SK-N-SH (cell line): ENCODE data around the gene NIPAL3. TPM values are rescaled to one million over a fixed set of nuclear protein-coding genes. Genes with fewer than 3 reads are reported as not detected.

Experiments
- CTCF ChIA-PET: fragments of 300-600, 350-600 bp; formaldehyde crosslinking; extraction: SDS; loops from one replicate; lab custom pipeline; 2021; lab: Yijun Ruan, JAX
- POLR2A ChIA-PET: fragments of 350-600 bp; sonication (Branson Sonifier 250); formaldehyde crosslinking; extraction: SDS; loops from one replicate; lab custom pipeline; 2020; ENCODE audit warnings: antibody characterized with exemption, inconsistent platforms; lab: Yijun Ruan, JAX
- DNase-seq: peaks from one replicate; pipeline ENCODE4 v3.0.0; 2012
- H2AFZ ChIP-seq: fragments of 200-600 bp; sonication (generic); 2 replicates; pipeline ENCODE4 v1.8.1; 2016; ENCODE audit warnings: antibody characterized with exemption, mild to moderate bottlenecking, low read depth
- H3F3A ChIP-seq: fragments of 200-600 bp; sonication (generic); replicated peaks from 2 replicates; pipeline ENCODE3; 2016; ENCODE audit warnings: antibody characterized with exemption, mild to moderate bottlenecking; ENCODE audit not compliant: insufficient read depth
- H3K27ac ChIP-seq, 2 experiments: fragments of 200-500 bp in 1 of 2; fragments of 200-600 bp in 1 of 2; sonication (Bioruptor generic) in 1 of 2; sonication (generic), shearing (Covaris generic) in 1 of 2; 2 replicates each; pipeline versions ENCODE4 v1.5.1 to v1.6.1; 2014 to 2016; ENCODE audit warnings: low read depth in 2 of 2, inconsistent platforms in 1 of 2, low read length in 1 of 2, mild to moderate bottlenecking in 1 of 2, mixed read lengths in 1 of 2
- H3K27me3 ChIP-seq: fragments of 200-600 bp; sonication (generic), shearing (Covaris generic); 2 replicates; pipeline ENCODE4 v1.6.1; 2016; ENCODE audit warnings: mixed run types; ENCODE audit not compliant: insufficient read depth
- H3K36me3 ChIP-seq, 2 experiments: fragments of 200-500 bp in 1 of 2; fragments of 200-600 bp in 1 of 2; sonication (Bioruptor generic) in 1 of 2; sonication (generic) in 1 of 2; replicated peaks in 1 of 2; 2 replicates each; pipeline versions ENCODE3 to v1.5.1; 2014 to 2016; ENCODE audit warnings: low read length in 1 of 2, mild to moderate bottlenecking in 1 of 2; ENCODE audit not compliant: insufficient read depth in 2 of 2, control insufficient read depth in 1 of 2
- H3K4me1 ChIP-seq, 2 experiments: fragments of 200-500 bp in 1 of 2; fragments of 200-600 bp in 1 of 2; sonication (Bioruptor generic) in 1 of 2; sonication (generic), shearing (Covaris generic) in 1 of 2; 2 replicates each; pipeline versions ENCODE4 v1.5.1 to v1.6.1; 2014 to 2016; ENCODE audit warnings: low read depth in 1 of 2, low read length in 1 of 2, mixed run types in 1 of 2; ENCODE audit not compliant: insufficient read depth in 2 of 2, control insufficient read depth in 1 of 2
- H3K4me2 ChIP-seq: fragments of 200-600 bp; sonication (generic), shearing (Covaris generic); 2 replicates; pipeline ENCODE4 v1.6.1; 2017; ENCODE audit warnings: mixed run types
- H3K4me3 ChIP-seq, 2 experiments: fragments of 200-500 bp in 1 of 2; fragments of 200-600 bp in 1 of 2; sonication (Bioruptor generic) in 1 of 2; sonication (generic), shearing (Covaris generic) in 1 of 2; 2 replicates each; pipeline versions ENCODE4 v1.5.1 to v1.8.1; 2014 to 2016; ENCODE audit warnings: low read depth in 2 of 2, inconsistent platforms in 1 of 2, low read length in 1 of 2, mild to moderate bottlenecking in 1 of 2, mixed read lengths in 1 of 2, moderate library complexity in 1 of 2
- H3K79me2 ChIP-seq: fragments of 200-600 bp; sonication (generic); 2 replicates; pipeline ENCODE4 v1.8.1; 2017; ENCODE audit warnings: mild to moderate bottlenecking; ENCODE audit not compliant: insufficient read depth
- H3K9ac ChIP-seq: fragments of 200-600 bp; sonication (generic); 2 replicates; pipeline ENCODE4 v1.6.1; 2017; ENCODE audit warnings: mixed run types
- H3K9me2 ChIP-seq: fragments of 200-600 bp; sonication (generic); 2 replicates; pipeline ENCODE4 v1.6.1; 2017; ENCODE audit warnings: mixed run types
- H3K9me3 ChIP-seq: fragments of 200-600 bp; sonication (generic); 2 replicates; pipeline ENCODE4 v1.6.1; 2017; ENCODE audit warnings: mixed run types, mild to moderate bottlenecking, moderate library complexity
- H4K20me1 ChIP-seq: fragments of 200-600 bp; sonication (generic); 2 replicates; pipeline ENCODE4 v1.6.1; 2017; ENCODE audit warnings: mild to moderate bottlenecking, mixed run types; ENCODE audit not compliant: insufficient read depth
- JUND ChIP-seq: IDR thresholded peaks from 2 replicates; pipeline ENCODE4 v1.4.0; 2012
- RAD21 ChIP-seq: IDR thresholded peaks from 2 replicates; pipeline ENCODE4 v1.6.1; 2012; ENCODE audit warnings: mild to moderate bottlenecking, low read length
- RCOR1 ChIP-seq: fragments of 150-350 bp; IDR thresholded peaks from 2 replicates; pipeline ENCODE4 v1.6.1; 2017; ENCODE audit warnings: antibody characterized with exemption, low read length
- TAF1 ChIP-seq: IDR thresholded peaks from 2 replicates; pipeline ENCODE4 v1.6.1; 2012; ENCODE audit warnings: low read depth, mild to moderate bottlenecking, low read length, moderate library complexity, borderline replicate concordance
- YY1 ChIP-seq: IDR thresholded peaks from 2 replicates; pipeline ENCODE4 v1.4.0; 2012; ENCODE audit warnings: low read depth, mild to moderate bottlenecking
- WGBS: methylation state at CpG from one replicate; pipeline ENCODE4 v1.1.6; 2017; ENCODE audit warnings: low lambda C conversion rate; 5-methylcytosine and 5-hydroxymethylcytosine counted together
- polyA plus RNA-seq, 3 experiments: library from polyadenylated mRNA; depleted of rRNA; stranded (reverse); fragments of >200 nt; gene quantifications; 2 replicates each; pipeline ENCODE4 v1.2.3, GENCODE V29; 2012
- TF ChIP-seq, protein P1 (sequence below): fragments of 200-600 bp; sonication (generic); IDR thresholded peaks from 2 replicates; pipeline ENCODE4 v1.6.1; 2017; ENCODE audit warnings: antibody characterized with exemption, mild to moderate bottlenecking, moderate library complexity
- TF ChIP-seq, protein P2 (sequence below): IDR thresholded peaks from 2 replicates; pipeline ENCODE4; 2012

The NIPAL3 gene
- polyA plus RNA-seq, 1 of the 3 experiments (the other 2 are of a cell fraction), result 20.3 TPM

DNA sequence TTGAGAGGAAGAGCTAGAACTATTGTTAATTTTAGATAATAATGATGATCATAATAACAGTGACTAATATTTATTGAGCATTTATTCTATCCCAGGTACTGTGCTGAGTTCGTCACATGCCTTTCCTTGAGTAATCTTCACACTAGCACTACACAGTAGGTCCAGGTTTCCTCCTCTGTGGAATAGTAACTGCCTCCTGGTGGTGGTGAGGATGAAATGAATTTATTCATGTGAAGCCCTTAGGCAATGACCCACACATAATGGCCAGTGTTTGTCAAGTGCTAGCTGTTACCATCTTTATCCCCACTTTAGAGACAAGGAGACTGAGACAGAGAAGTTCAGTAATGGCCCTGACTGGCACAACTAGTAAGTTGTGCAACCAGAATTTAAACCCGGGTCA is 5.9 kb downstream of the NIPAL3 start:
- Histone ChIP-seq H3K27me3 (no peaks in the 10 kb centered on the region), H4K20me1 (no peaks in the 10 kb centered on the region), H3K4me3 (no peak overlapping the region), H3K4me1 (peaks cover 7 to 26% of the 10 kb centered on the region in 2 experiments), H3K36me3 (peaks cover 4 to 6% of the 10 kb centered on the region in 2 experiments), H3K9me2 (no peaks in the 10 kb centered on the region), H3K4me2 (no peak overlapping the region), H2AFZ (no peak overlapping the region), H3K79me2 (peaks cover 15% of the 10 kb centered on the region; the same call in 1 of the 2 replicates), H3K27ac (no peak overlapping the region), H3K9ac (no peak overlapping the region), H3K9me3 (no peaks in the 10 kb centered on the region), H3F3A (peaks cover 11% of the 10 kb centered on the region)
- 93% methylated on average over 2 of the region's 2 CpGs for WGBS
- TF ChIP-seq TAF1, result no peak
- TF ChIP-seq, protein P1, sequence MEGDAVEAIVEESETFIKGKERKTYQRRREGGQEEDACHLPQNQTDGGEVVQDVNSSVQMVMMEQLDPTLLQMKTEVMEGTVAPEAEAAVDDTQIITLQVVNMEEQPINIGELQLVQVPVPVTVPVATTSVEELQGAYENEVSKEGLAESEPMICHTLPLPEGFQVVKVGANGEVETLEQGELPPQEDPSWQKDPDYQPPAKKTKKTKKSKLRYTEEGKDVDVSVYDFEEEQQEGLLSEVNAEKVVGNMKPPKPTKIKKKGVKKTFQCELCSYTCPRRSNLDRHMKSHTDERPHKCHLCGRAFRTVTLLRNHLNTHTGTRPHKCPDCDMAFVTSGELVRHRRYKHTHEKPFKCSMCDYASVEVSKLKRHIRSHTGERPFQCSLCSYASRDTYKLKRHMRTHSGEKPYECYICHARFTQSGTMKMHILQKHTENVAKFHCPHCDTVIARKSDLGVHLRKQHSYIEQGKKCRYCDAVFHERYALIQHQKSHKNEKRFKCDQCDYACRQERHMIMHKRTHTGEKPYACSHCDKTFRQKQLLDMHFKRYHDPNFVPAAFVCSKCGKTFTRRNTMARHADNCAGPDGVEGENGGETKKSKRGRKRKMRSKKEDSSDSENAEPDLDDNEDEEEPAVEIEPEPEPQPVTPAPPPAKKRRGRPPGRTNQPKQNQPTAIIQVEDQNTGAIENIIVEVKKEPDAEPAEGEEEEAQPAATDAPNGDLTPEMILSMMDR, result peak; percentile 34; the same call in 1 of the 2 replicates
- ChIA-PET CTCF (interaction anchor here (0.5 to 1.2 kb wide), 3 partner anchors 28 to 267 kb away, joined by 3 to 4 read pairs (median 3); no protein-coding TSS in a partner anchor), POLR2A (no interaction called here)
- no peak for DNase-seq

DNA sequence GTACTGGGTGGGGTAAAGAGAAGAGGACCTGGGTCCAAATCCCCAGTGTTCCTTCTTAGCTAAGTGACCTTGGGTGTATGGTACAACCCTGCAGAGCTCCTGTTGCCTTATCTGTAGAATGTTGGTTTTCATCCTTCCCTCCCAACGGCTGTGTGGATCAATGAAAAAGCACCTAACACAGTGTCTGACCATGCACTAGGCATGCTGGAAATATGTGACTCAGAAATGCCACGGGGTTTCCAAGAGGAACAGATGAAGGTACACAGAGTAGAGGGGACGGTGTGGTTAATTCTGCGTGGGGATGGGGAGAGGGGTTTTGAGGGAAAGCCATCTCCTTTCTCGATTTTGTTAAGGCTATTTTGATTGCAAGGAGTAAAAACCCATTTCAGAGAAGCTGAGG is 8.6 kb downstream of the NIPAL3 start:
- 65% methylated on average over 5 of the region's 5 CpGs for WGBS
- DNase-seq, result no peak
- Histone ChIP-seq H3F3A (no peaks in the 10 kb centered on the region), H3K4me1 (peaks cover 0 to 3% of the 10 kb centered on the region in 2 experiments; a peak in 2 of 4 replicates), H4K20me1 (no peaks in the 10 kb centered on the region), H3K9me3 (no peaks in the 10 kb centered on the region), H3K9ac (no peak overlapping the region), H3K27ac (no peak overlapping the region), H3K36me3 (peaks cover 4 to 6% of the 10 kb centered on the region in 2 experiments), H3K79me2 (no peaks in the 10 kb centered on the region), H3K9me2 (no peaks in the 10 kb centered on the region), H3K4me3 (no peak overlapping the region), H3K27me3 (no peaks in the 10 kb centered on the region), H2AFZ (no peak overlapping the region), H3K4me2 (no peak overlapping the region)
- ChIA-PET POLR2A (no interaction called here), CTCF (interaction anchor here (0.6 to 3.5 kb wide), 5 partner anchors 10 to 222 kb away, joined by 3 to 20 read pairs (median 4); partner anchors contain the start of genes NIPAL3 and STPG1)
- TF ChIP-seq JUND, result no peak
- TF ChIP-seq RCOR1, result no peak
- TF ChIP-seq YY1, result no peak
- TF ChIP-seq, protein P2, sequence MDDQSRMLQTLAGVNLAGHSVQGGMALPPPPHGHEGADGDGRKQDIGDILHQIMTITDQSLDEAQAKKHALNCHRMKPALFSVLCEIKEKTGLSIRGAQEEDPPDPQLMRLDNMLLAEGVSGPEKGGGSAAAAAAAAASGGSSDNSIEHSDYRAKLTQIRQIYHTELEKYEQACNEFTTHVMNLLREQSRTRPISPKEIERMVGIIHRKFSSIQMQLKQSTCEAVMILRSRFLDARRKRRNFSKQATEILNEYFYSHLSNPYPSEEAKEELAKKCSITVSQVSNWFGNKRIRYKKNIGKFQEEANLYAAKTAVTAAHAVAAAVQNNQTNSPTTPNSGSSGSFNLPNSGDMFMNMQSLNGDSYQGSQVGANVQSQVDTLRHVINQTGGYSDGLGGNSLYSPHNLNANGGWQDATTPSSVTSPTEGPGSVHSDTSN, result no peak

DNA sequence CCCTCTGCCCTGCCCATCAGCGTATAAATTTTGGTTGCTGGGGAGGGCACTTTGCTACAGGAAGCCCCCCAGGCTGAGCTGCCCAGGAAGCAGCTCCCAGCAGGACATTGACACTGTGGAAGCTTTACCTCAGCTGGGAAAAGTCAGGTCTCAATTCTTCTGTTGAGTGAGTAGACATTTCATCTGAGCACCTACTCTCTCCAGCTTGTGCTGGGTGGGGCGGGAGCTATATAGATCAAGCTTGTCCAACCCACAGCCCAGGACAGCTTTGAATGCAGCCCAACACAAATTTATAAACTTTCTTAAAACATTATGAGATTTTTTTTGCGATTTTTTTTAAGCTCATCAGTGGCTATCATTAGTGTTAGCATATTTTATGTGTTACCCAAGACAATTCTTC is 9.4 kb downstream of the NIPAL3 start:
- 93% methylated on average over 3 of the region's 3 CpGs for WGBS
- no peaks in the 10 kb centered on the region for H3K9me2 ChIP-seq

More for the DNA sequence above, 9.4 kb downstream of the NIPAL3 start:
- Histone ChIP-seq H3K4me3 (no peak overlapping the region), H3K4me2 (no peak overlapping the region), H4K20me1 (no peaks in the 10 kb centered on the region), H3K79me2 (no peaks in the 10 kb centered on the region), H3K27ac (no peak overlapping the region), H3K4me1 (no peaks in the 10 kb centered on the region; a peak in 1 of 4 replicates), H3K36me3 (peaks cover 4 to 6% of the 10 kb centered on the region in 2 experiments), H3K27me3 (no peaks in the 10 kb centered on the region), H2AFZ (no peak overlapping the region), H3K9me3 (no peaks in the 10 kb centered on the region), H3K9ac (no peak overlapping the region), H3F3A (no peaks in the 10 kb centered on the region)
- no peak for TF ChIP-seq RAD21
- POLR2A ChIA-PET, result no interaction called here
- CTCF ChIA-PET, result interaction anchor here (1.5 to 3.5 kb wide), 3 partner anchors 10 to 34 kb away, joined by 3 to 20 read pairs (median 7); partner anchors contain the start of genes NIPAL3 and STPG1
- DNase-seq, result no peak
